ENCODE measurements around the gene WDR33.
"Not testable (repeated sequence)": the region's sequence is repeated elsewhere in the genome, so short reads cannot be mapped to it uniquely, and the experiment has no call there.

Gene WDR33

DNA sequence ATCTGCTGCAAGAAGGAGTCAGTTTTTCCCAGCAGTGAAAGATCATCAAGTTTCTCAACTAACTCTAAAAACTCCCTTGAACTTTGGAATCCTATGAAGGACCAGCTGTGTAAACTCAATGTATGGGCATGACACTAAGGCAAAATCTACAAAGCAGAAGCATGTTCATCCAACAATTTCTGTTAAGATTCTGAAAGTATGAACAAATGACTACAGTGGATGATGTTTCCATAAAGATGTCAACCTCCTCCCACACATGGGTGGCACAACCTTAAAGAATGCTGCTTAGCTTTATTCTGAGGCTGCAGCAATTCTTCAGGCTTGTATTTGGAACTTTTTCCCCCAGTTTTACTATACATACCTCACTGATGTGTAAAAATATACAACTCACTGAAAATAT, 47.2 kb downstream of the WDR33 start:
- DNase-seq (ENCODE audit: low read depth, low spot score): no peak

DNA sequence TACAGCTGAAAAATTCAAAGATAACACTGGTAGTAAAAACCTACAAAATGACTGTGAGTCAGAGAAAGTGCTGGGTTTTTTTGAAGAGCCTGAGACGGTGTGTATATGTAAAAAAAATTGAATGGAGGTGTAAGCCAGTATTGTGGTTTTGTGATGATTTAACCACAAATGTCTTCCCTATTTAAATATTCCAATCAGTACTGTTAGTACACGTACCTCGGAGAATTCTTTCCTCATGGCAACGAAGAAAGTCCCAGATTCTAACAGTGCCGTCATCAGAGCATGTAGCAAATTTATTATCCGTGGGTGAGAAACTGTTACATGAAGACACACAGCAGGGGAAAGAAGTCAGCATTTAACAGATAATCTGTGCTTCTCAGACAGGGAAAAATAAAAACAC, 48.1 kb downstream of the WDR33 start:
- DNase-seq (ENCODE audit: low read depth, low spot score): no peak

DNA sequence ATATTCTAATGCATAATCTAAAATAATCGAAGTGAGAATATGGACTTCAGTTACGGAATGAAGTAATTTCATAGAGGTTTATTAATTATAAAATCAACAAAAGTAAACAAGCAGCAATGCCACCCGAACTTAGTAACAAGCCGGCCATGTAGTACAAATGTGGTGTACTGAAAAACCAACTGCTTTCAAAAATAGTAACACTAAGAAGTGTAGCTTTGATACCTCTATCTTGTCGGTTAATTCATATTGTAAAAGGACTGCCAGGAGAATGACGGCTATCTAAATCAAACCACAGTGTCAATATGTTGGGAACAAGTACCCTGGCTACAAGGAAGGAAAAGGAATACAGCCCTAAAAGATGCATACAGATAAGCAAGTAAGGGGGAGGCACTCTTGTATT, 48.5 kb downstream of the WDR33 start:
- DNase-seq (ENCODE audit: low read depth, low spot score): no peak

GRCh38 chr2:127759931-127760330, 51.0 kb downstream of the WDR33 start:
- DNase-seq (ENCODE audit: low read depth, low spot score): no peak

DNA sequence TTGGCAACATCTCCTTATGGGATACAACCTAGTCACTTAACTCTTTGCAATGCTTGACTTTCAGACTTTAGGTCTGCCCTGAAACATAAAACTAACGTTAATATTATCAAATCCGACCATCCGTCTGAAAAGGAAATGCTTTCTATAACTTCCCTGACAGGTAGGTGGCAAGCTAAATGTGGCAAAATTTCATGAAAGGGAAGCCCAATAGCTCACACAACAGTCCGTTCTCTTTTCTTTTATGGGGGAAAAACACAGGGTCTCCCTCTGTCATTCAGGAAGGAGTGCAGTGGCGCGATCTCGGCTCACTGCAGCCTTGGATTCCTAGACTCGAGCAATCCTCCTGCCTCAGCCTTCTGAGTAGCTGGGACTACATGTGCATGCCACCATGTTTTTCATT, 56.8 kb downstream of the WDR33 start:
- DNase-seq (ENCODE audit: low read depth, low spot score): no peak

GRCh38 chr2:127753374-127753773, 57.6 kb downstream of the WDR33 start:
- no peak for DNase-seq (ENCODE audit: low read depth, low spot score)

DNA sequence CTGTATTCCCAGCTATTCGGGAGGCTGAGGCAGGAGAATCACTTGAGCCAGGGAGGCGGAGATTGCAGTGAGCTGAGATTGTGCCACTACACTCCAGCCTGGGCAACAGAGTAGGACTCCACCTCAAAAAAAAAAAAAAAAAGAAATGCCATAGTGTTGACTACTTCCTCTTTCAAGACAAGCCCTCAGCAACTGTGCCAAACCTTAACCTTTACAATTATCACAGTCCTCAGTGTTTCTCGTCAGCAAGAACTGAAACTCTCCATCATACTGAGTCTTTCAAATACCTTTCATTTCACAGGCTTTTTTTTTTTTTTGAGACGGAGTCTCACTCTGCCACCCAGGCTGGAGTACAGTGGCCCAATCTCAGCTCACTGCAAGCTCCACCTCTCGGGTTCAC, 61.4 kb downstream of the WDR33 start:
- not testable (repeated sequence) for DNase-seq (ENCODE audit: low read depth, low spot score)

GRCh38 chr2:127747621-127748020, 63.4 kb downstream of the WDR33 start:
- no peak for DNase-seq (ENCODE audit: low read depth, low spot score)

- DNase-seq (ENCODE audit: low read depth, low spot score): no peak
These were observed 67.4 kb downstream of the WDR33 start for GRCh38 chr2:127743477-127744026.

DNA sequence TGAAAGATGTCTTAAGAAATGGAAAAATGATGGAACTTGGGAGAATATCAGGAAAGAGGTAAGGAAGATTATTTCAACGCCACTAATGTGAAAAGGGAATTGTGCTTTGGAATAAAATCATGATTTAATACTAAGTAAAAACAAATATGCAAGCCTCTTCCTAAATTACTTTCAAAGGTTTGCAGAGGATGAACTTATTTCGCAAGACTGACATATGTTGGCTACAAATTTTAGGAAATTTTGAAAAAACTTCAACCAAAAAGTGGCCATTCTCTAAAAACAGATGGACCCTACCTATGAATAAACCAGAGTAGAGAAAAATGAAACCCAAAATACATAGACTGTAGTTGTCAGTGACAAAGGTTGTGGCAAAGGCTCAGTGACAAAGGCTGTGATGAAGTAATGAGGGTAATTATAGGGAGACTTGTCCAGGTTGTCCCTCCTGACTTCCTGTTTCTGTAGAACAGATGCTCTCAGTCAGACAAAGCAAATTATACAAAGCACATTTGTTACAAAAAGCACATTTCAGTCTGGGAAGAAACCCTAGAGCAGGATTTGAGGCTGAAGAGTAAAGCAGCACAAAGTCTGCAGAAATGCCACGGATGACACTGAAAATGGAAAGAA, 70.2 kb downstream of the WDR33 start:
- DNase-seq (ENCODE audit: low read depth, low spot score): no peak

DNA sequence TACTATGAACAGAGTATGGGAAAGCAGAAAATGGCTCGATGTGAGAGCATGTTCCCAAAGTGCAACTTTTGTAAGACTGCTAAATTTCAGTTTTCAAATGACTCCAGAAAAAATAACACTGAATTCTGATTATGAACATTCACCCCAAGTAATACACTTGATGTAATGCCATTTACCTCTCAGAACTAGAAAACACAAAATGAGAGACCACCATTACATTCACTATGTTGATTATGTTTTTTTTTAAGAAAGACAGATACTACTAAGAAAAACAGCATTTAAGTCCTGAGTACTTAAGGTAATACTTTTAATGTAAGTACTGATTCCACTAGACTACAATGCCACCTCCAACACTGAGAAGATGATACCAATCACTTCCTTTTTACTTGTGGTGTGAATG, 71.2 kb downstream of the WDR33 start:
- DNase-seq (ENCODE audit: low read depth, low spot score): no peak

GRCh38 chr2:127737892-127738291, 73.1 kb downstream of the WDR33 start:
- no peak for DNase-seq (ENCODE audit: low read depth, low spot score)

DNA sequence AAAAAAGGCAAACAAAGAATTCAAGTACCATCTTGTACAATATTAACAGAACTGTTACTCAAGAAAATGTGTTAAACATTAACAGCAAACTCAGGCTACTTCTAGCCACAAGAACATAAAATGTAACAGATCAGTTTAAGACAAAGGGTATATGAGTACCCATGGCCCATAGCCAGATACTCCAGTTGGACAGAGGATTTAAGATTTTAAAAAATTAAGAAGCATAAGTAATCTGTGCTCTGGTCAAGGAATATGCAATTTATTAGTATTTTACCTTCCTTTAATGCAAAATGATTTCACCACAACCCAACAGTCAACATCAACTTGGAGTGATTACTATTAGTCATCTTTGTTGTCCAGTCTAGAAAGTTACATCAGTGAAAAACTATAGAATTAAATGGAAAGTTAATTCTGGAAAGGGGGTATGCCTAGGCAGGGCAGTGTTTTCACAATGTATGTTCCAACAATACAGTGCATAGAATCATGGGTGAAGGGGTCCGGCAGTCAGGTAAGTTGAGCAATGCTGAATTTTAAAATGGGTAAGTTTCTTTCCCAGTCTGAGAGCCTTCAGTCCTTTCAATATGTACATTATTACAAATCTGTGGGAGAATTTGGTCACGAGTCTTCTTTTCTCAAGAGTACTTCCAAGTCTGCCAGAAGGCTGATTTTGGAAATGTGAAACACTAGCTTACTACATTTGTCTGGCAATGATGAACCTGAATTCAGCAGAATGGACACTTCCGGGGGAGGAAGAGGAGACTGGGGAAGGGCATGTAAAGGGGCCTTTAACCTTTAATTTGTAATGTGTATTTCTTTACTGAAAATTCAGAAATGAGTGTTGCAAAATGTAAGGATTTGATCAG, 75.2 kb downstream of the WDR33 start:
- DNase-seq (ENCODE audit: low read depth, low spot score): no peak

DNA sequence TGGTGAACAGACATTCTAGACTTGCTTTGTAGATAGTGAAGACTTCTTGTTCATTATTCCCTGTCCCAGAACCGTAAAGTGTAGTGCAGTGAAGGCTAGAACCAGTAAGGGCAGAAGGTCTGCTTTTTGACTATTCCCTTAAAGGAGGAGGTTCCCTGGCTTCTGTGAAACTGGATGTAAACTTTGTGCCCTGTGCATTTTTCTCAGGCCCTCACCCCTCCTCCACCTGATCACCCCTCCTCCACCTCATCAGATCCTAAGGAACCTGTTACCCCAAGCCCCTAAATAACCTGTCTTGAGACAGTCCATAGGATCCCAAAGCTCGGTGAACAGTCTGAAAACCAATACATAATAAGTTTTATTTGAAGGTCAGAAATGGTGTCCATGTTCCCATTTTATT, 75.9 kb downstream of the WDR33 start:
- DNase-seq (ENCODE audit: low read depth, low spot score): no peak

- no peak for DNase-seq (ENCODE audit: low read depth, low spot score)
These were observed 77.0 kb downstream of the WDR33 start for GRCh38 chr2:127733816-127734537.

DNA sequence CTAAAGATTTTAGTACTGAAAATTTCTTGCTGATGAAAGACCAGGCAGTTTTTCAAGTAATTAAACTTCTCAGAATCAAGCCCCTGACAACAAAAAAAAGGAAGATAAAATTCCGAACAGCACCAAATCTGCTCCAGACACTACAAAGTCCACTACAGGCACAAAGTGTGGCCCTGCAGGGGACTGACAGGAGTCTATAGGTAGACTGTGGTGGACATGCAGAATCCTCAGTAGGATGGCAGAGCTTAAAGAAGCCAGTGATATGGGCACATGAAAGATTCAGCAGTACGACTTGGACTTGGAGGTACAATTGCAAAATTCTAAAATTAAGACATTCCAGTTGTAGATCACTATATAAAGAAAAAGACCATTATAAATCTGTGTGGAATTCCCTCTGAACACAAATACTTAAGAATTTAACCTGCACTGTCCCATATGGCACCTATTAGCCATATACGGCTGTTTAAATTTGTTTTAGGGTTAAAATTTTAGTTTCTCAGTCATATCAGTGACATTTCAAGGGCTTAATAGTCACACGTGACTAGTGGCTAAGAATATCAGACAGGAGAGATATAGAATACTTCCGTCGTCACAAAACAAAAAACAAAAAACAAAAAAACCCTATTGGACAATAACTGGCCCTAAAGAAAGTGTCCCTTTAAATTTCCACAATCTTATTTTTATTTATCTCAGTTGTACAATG, 77.7 kb downstream of the WDR33 start:
- no peak for DNase-seq (ENCODE audit: low read depth, low spot score)

DNA sequence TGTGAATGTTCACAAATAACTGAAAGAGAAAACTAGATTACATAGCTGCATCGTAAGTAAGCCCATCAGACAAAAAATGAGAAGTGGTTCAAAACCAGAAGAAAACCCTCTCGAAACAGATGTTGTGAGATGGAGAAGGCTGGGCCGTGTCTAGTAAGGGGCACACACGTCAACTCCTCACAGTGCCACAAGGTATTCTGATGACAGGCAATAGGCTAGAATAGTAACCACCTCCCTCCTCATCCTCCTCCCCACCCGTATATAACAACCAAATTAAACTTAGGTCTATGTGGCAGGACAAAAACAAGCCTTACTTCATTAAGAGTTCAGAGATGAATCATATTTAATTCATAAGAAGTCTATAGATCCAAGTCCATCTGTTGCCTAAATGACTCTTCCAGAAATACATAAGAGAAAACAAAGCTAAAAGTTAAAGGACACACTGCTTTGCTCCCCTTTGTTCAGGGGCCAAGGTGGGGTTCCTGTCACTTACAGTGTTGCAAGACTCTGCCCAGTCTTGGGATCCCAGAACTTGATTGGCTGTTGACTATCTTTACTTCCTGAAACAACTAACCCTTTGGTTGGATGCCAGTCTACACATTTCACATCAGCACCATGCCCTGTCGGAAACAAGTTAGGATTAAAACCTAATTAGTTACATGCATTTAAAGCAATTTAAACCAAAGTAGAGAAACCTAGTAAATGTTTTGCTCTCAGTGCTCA, 84.7 kb downstream of the WDR33 start:
- no peak for DNase-seq (ENCODE audit: low read depth, low spot score)

GRCh38 chr2:127722807-127723206, 88.2 kb downstream of the WDR33 start:
- DNase-seq (ENCODE audit: low read depth, low spot score): no peak

DNA sequence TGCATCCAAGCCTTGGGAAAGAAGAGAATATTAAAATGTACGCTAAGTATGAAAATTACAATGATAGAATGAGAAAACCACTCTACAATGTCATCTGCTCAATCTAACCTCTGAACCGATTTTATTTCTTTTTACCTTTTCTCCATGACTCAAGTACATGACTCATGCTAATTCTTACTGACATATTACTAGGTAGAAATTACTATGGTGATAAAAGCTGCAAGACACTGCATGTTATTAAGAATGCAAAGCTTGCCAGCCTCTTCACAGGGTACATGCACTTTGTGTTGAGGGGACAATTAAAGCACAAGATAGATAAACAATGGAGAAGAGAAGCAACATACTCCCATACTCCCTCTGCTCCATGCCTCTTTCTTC, 89.0 kb downstream of the WDR33 start:
- DNase-seq (ENCODE audit: low read depth, low spot score): no peak

GRCh38 chr2:127721311-127721977, 89.5 kb downstream of the WDR33 start:
- DNase-seq (ENCODE audit: low read depth, low spot score): no peak

Data from activated naive CD8-positive, alpha-beta T cell treated with anti-CD3 and anti-CD28 coated beads, Interleukin-2, amount 50 U/mL, for 16 hours (primary cell).